Amniotic epithelial cell (primary cell): ENCODE measurements around the gene ITPR1.
A peak's percentile ranks its signal among the peaks of the same experiment; 100 is the strongest.

Experiments
- DNase-seq: peaks from one replicate; pipeline ENCODE4 v3.0.0-alpha.2; 2010; ENCODE audit warnings: low read depth

Gene ITPR1

DNA sequence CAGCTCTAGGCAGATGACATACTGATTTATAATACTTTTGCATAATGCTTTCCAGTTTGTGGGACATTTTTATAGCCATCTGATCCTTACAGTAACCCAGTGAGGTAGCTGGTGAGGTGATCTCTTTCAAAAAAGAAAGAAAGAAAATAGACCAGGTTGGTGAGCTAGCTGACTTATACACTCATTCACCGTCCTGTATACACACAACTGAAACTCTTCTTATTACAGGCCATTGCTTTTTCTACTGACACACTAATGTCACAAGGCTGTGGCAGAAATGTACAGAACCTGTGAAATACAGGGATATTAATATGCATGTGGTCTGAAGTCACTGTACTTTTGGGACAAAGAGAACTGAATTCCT, 335.9 kb downstream of the ITPR1 start:
- no peak for DNase-seq

DNA sequence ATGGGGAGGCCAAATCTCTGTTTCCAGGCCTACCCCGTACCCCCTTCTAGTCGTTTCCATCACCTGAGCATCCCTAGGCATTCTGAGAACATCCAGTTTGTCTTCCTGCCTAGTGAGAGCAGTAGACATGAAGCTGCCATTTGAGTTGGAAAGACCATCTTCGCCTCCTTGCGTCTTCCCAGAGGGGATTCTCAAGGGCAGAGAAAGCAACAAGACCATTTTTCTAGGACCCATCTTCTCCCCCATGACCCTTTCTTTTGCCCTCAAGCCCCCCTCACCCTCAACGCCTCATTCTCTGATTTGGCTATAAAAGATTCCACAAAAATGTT, 337.4 kb downstream of the ITPR1 start:
- DNase-seq, result no peak

DNA sequence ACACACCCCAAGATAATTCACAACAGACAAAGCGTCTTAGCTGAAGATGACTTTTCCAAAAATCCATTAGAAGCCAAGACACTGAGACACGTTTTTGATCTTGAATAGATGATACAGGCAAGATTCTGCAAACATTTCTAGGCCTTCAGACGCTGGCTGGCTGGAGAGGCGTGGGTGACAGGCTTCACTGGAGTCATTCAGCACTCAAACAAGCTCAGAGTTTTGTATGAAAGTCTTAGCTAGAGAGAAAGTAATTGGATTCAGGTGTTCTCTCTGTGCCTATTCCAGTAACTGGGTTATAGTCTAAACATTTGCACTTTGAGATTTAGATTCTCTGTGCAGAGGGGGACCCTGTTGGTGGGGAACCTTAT, 338.4 kb downstream of the ITPR1 start:
- DNase-seq, result no peak

DNA sequence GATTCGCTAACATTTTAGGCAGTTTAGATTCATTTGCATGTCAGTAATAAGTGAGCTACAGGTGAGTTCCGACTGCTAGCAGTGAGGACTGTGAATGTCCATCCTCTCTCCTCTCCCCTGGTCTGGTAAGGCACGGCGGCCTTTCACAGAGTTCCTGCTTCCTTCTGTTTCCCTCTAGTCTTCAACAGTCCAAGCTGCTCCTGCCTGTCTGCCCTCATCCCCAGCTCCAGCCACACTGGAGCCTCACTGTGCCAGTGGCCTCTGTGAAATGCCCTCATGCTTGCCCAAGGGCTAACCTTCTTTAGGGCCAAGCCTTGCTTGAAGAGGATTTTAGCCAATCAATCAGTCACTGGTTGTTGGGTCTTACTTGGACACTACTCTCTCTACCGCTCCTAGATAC, 340.3 kb downstream of the ITPR1 start:
- no peak for DNase-seq

DNA sequence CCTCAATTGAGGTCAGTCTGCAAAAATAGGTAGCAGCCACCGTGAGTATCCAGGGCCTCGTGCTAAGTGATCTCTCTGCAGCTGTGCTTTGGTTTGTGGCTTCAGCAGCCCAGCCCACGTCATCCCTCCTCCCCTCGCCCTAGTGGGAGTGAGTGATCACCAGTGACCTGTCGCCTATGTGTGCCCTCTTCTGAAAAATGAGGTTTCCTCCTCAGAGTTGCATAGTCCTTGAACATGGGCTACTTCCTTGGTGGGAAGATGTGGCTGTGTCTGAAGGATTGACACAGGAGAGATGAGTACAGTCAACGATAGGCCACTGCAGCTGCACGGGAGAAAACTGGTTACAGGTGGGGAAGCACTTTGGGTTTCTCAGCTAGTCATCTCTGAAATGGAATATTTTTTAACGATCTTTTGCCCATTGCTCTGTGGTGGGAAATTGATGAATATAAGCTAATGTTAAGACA, 341.3 kb downstream of the ITPR1 start:
- DNase-seq, result no peak

DNA sequence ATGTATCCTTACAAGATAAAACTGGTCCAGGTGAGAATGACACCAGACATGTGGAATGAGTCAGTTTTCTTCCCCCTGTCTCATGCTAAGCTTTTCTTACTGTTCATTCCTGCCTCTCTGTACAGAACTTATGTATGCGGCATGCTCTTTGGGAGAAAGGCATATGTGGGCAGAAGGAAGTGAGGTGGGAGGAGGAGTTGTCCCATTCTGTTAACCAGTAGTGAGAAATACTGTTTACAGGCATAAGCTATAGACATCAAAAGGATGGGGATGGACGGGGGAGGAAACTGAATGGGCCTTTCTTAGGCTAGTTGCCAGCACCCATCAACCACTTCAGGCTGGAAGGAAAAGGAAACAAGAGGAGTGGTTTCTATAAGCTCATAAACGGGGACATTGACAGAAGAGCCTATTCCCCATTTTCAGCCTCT, 342.5 kb downstream of the ITPR1 start:
- DNase-seq, result no peak

DNA sequence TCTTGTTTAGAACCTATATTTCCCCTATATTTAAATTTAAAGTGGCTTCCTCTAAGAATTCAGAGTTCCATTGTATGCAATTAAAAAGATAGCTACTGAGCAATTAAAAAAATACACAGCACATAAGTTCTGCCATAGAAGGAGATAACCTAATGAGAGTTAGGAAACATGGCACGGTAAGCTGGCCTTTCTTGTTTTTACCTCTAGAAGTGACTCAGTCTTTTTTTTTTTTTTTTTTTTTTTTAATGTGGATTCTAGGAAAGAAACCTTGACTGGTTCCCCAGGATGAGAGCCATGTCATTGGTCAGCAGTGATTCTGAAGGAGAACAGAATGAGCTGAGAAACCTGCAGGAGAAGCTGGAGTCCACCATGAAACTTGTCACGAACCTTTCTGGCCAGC, 343.4 kb downstream of the ITPR1 start:
- no peak for DNase-seq

DNA sequence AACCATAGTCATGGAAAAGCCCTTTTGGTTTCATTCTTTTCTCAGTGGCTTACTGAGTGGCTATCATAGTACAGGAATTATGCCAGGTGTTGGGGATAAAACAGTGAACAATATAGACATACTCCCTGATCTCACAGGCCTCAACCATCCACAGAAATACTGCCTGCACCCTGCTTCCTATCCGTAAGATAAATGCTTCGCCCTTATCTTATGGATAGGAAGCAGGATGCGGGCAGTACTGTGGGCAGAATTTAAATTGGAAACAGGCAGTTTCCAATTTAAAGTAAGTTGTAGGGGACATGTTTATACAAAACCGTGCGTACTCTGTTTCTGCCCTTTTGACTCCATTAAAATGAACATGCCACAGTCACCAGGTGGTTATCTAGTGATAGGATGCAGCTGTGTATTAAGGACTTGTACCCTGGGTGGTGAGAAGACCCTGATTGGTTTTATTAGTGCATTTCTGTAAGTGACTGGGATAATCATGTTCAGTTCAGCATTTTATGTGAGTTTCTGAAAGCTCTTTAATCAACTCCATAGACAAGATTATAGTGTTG, 344.3 kb downstream of the ITPR1 start:
- no peak for DNase-seq

DNA sequence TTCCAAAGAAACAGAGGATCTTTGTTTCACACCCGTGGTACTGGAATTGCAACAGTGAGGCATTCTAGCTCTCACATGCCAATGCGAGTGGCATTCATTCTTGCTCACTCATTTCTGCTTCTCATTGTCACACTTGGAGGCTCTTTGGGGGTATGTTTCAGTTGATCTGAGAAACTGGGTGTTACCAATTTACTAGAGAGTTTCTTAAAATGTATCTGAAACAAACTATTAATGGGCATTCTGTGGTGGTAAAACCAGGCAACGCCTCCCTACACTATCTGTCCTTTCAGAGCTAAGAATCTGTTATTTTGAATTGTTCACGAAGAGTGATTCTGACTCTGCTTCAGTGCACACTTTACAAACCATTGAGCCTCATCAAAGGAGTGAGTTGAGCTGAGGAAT, 345.5 kb downstream of the ITPR1 start:
- DNase-seq, result no peak

DNA sequence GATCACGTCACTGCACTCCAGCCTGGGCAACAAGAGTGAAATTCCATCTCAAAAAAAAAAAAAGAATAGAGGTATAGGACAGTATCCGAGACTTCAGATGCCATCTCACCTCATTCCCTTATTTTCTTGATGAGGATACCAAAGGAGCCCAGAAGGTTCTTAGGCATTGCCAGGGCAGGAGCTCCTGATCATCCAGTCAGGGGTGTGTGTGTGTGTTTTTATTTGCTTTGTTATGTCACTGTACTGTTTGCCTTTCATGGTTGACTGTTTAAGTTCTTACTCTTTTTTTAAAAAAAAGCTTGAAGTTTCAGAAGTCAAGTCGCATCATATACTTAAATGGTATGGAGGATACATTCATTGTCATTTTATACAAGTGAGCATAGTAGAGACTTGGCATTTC, 346.1 kb downstream of the ITPR1 start:
- no peak for DNase-seq

DNA sequence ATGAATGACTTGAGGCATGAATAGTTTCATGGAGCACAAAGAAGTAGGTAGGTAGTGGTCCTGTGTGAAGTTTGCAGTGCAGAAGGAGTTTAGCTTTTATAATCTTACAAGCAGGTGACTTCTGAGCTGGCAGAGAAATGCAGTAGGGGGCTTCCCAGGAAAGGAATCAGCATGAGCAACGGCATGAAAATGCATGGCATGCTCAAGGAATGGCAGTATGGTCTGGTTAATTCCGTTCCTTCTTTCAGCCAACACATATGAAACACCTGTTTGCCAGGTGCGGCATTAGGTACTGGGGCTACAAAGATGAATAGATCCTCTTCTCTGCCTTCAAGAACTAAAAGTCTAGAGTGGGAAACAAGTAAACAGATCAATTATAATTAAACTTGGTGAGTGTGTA, 348.1 kb downstream of the ITPR1 start:
- DNase-seq, result no peak

DNA sequence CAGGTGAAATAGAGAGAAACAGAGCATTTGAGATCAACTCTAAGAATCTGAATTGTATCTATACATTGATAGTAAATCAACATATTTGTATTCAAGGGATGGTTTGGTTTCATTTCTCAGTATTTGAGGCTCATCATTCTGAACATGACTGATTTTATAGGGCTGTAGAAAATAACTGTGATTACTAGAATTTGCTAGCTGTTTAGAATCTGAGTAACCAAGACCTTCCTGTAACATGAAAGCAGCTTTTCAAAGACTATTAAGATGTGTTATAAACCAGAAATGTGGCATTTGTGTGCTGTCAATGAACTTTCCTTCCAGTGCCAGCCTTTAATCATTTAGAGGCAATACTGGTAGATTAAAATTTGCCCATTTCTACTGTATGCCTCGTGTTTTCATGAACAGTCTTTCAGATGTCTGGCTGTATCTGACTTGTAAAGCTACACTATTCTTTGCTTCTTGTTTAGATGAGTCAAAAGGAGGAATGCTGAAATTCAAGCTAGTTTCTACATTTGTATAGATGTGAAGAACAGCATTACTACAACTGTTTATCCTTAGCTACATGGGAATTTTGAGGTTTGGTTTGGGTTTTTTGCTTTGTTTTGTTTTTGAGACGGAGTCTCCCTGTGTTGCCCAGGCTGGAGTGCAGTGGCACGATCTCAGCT, 348.8 kb downstream of the ITPR1 start:
- DNase-seq, result peak; percentile 37

DNA sequence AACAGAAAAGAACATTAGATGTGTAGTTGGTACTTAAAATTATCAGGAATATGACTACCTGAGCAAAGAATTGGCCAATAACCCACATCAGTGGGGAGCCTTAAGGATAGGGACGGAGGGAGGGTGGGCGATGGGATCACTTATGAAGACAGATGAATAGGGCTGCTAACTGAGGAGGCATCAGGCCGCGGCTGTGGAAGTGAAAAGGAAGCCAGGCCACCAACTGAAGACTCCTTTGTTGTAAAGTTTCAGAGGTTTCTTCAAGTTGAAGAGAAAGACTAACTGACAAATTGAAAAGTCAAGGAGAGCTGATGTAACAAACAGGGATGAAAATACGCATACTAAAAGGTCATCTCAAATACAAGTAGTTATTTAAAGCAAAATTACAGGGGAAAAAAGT, 350.5 kb downstream of the ITPR1 start:
- DNase-seq, result no peak

DNA sequence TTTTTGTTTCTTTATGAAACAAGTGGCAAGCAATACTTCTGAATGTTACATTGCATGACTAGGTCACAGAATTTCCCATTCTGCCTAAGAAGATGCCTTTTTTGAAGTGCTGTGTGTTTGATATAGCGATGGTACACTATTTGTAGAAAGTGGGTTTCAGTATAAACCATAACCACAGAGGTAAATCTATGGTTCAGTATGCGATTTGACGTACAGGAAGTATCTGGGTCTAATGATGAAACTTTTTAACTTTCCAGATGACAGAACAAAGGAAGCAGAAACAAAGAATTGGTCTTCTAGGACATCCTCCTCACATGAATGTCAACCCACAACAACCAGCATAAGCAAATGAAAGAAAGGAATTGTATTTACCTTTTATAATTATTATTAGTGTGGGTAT, 352.7 kb downstream of the ITPR1 start:
- no peak for DNase-seq

DNA sequence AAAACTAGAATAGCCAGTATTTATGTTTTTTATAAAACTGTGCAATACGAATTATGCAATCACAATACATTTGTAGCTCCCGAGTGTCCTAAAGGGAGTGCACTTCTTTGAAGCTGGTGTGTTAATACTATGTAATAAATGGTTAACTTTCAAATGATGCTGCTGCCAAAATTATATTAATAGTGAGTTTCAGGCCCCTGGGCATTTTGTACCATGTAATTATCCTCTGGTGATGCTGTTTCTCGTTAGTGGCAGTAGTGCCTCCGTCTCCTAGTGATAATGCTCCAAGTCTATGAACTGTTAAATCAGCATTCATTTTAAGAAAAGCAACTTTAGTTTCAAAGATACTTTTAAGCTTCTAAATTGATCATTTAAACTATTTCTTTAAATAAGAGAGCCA, 353.4 kb downstream of the ITPR1 start:
- DNase-seq, result no peak

DNA sequence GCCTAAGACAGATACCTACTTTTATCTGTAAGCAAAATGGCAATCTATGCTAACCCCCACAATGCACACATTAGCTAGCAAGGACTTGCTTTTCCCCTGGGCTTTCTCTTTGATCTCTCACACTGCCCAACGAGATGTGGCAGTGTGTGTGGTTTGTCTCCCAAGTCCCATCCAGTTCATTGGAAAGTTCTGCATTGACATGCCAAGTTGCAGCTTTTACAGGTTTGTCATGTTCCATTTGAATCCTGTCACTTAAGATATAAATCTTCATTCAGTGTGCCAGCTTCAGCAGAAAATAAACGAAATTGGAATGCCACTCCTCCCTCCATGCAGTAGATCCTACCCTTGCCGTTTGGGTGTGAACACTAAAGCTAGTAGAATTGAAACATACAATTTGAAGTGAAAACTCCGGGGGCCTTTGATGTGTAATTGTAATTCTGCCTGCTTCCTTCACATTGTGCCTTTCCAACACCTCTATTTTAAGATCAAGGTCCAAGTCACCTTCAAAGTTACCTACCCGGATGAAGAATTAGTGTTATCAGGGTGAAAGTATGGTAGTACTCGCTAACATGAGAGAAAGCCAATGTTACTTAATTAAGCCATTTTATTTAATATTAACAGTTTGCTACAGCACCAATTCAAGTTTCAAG, 355.2 kb downstream of the ITPR1 start:
- no peak for DNase-seq

DNA sequence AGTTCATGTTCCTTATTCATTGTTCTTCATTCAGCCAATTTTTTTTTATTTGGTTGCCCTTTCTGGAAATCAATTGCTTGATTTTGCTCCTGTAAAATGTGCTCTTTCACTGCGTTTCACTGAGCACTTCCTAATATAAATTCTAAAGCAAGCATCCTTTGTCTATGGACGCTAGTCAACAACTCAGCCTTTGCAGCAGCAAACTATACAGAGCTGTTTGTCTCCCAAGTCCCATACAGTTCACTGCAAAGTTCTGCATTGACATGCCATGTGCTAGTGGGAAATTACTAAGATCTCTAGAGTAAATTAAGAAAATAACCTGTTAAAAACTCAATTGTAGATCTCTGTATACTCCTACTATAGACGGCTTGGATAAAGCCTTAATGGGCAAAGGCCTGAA, 356.0 kb downstream of the ITPR1 start:
- DNase-seq, result no peak

DNA sequence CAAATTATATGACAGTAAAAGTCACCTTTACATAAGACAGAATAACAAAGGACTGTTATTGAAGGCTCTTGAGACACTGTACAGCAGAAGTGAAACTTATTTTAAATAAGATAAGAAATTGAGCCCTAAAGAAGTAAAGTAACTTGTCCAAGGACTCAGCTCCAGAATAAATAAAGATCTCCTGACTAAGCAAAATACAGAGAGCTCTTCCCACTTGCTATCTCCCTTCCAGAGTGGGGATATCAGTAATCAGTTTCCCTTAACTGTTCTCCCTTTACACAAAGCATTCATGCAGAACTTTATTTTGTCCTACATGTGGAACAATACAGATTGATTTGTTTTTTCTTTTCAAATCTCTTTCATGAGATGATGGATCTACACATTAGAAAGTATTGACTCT, 356.6 kb downstream of the ITPR1 start:
- no peak for DNase-seq

DNA sequence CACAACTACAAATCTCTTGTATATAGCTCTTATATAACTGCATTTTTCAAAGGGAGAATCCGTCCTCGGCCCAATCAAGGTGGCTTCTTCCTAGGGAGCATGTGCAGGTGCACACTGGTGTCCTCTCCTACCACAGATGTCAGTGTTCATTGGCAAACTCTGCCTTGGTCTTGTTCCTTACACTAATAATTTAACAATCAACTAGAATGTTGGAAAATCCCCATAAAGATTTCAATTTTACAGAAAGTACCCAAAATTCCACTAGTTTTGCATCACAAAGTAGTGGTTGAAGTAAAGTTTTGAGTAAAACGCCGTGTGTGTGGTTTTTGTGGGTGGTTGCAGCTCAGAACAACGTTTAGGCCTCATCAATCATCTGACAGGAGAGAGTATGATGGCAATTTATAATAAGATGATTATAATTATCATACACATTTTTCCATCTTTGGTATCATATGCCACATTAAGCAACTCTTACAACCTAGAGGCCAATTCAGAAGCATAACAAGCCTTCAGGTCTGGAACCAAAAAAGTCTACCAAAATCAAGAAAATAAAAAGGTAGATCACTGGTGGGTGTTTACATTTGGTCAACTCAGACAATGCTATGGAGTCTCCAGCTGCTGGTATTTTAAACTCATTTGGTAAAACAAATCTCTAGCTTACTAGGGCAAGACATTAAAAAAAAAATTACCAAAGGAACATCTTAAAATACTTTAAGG, 357.2 kb downstream of the ITPR1 start:
- peak; percentile 27 for DNase-seq

DNA sequence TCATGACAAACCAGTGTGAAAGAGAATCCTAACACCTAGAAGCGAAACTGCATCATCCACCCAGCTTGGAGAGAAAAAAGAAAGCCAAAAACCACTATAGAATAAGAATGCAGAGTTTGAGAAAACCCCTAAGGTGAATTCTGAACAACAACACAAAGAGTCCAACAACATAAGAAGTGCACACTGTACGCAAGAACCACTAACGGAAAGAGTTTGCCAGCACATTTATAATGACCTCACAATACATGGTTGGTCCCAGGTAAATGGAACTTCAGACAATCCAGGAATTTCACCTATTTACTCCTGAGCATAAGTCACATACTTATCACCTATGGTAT, 357.7 kb downstream of the ITPR1 start:
- DNase-seq, result no peak

DNA sequence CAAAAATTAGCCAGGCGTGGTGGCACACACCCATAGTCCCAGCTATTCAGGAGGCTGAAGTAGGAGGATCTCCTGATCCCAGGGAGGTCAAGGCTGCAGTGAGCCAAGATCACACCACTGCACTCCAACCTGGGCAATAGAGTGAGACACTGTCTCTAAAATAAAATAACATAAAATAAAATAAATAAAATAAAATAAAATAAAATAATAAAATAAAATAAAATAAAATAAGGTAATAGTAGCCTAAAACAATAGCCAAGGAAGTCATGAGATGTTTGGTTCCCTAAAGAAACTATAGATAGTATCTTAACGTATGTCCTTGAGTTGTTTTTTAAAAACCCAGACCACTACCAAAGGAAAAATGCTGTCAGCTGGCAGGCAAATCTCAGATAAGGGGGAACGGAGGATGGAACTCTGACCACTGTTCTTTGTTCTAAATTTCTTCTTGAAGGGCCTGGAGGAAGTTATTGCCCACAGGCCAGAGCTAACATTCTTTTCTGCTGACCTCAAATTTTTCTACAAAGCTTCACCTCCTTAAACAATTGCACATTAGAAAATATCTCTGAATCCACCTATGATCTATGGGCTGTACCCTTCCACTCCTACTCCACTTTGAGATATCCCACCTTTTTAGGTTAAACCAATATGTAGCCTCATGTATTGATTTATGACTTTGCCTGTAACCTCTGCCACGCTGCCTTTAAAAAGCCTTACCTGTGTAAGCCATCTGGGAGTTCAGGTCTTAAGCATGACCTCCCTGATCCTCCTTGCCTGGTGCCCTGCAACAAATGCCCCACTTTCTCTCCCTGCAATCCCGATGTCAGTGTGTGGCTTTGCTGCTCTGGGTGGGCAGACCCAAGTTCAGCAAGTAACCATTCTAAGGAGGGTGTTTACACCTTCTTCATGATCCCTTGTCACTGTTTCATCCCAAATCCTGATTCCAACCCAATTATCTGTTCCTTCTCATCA, 359.9 kb downstream of the ITPR1 start:
- peak; percentile 78 for DNase-seq

DNA sequence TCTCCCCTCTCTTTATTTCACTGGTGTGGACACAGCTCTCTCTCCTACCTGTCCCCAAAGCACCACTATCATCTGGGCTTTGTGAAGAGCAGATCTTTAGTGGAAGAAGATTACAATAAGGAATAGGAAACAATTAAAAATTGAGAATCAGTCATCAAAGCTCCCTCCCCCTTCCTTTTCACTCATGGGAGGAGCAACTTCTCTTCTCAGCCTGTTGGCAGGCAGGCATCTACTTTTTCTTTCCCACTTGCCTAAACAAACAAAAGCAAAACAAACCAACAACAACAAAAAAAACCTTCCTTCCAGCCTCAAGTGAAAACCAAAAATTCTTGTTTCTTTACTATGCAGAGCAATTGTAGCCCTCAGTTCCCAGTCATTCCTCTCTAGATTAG, 360.6 kb downstream of the ITPR1 start:
- no peak for DNase-seq
